Stimulated activated memory B cell treated with anti-CD40 and anti-IgM and Interleukin-4, amounts not matched to agents 10 μg/mL and 1 μg/mL and 100 μg/mL, for 72 hours (primary cell): ENCODE data around the gene FOXD2.
"Not testable (repeated sequence)": the region's sequence is repeated elsewhere in the genome, so short reads cannot be mapped to it uniquely, and the experiment has no call there.

ENCODE experiments used
- ATAC-seq: fragments of 150-1000 bp; cut with Tn5 transposase; 2 replicates; pipeline ENCODE4 v1.10.0; 2021
- H3K27ac Mint-ChIP-seq: one replicate; pipeline ENCODE4 v1.8.0; 2022; ENCODE audit warnings: mild to moderate bottlenecking, mixed read lengths
- H3K27me3 Mint-ChIP-seq: one replicate; pipeline ENCODE4 v1.8.0; 2022; ENCODE audit warnings: mixed read lengths
- H3K36me3 Mint-ChIP-seq: one replicate; pipeline ENCODE4 v1.8.0; 2022; ENCODE audit warnings: mixed read lengths
- H3K4me1 Mint-ChIP-seq: one replicate; pipeline ENCODE4 v1.8.0; 2022; ENCODE audit warnings: mixed read lengths
- H3K4me3 Mint-ChIP-seq: one replicate; pipeline ENCODE4 v1.8.0; 2022; ENCODE audit warnings: mild to moderate bottlenecking, moderate library complexity, mixed read lengths
- H3K9me3 Mint-ChIP-seq: one replicate; pipeline ENCODE4 v1.8.0; 2022; ENCODE audit warnings: mixed read lengths

FOXD2 gene

GRCh38 chr1:47442202-47442601 is 4.4 kb downstream of the FOXD2 start:
- H3K27me3 Mint-ChIP-seq: no peaks in the 10 kb centered on the region
- no peak overlapping the region for H3K4me3 Mint-ChIP-seq
- H3K9me3 Mint-ChIP-seq: no peaks in the 10 kb centered on the region
- no peak overlapping the region for H3K27ac Mint-ChIP-seq
- H3K4me1 Mint-ChIP-seq: peaks cover 11% of the 10 kb centered on the region
- ATAC-seq: no peak
- no peaks in the 10 kb centered on the region for H3K36me3 Mint-ChIP-seq

DNA sequence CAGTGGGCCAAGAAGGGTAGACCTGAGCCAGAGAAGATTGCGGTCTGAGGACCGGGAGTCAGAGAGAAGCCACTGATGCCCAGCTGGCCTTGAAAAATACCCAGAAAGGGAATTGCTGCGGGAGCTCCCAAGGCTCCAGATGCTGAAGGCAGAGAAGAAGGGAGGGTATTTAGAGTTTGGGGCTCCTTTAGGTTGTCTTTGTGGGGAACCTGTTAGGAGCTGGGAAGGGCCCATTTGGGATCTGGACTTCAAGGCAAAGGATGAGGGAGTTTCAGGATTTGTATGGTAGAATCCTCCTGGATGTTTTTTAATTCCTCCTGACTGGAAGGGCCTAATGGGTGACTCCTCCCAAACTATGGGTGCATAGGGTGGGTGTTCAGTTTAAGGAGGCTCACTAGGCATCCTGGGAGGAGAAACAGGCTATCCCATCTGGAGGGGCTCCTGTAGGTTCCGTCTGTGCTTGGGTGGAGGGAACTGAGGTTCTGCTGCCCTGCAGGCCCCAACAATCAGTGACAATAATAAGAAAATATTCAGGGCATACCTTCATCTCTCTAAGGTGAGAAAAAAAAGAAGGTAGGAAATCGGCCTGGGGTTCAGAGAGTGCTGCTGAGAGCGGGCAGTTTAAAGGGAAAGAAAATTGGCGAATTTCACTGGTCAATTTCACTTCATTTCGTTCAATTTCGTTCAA is 5.1 kb downstream of the FOXD2 start:
- H3K9me3 Mint-ChIP-seq: no peaks in the 10 kb centered on the region
- H3K27me3 Mint-ChIP-seq: no peaks in the 10 kb centered on the region
- no peak overlapping the region for H3K27ac Mint-ChIP-seq
- H3K4me1 Mint-ChIP-seq: peaks cover 11% of the 10 kb centered on the region
- H3K36me3 Mint-ChIP-seq: no peaks in the 10 kb centered on the region
- no peak for ATAC-seq
- no peak overlapping the region for H3K4me3 Mint-ChIP-seq

GRCh38 chr1:47443530-47444296 is 5.9 kb downstream of the FOXD2 start:
- H3K9me3 Mint-ChIP-seq: no peaks in the 10 kb centered on the region
- H3K4me3 Mint-ChIP-seq: no peak overlapping the region
- ATAC-seq: no peak
- no peaks in the 10 kb centered on the region for H3K27me3 Mint-ChIP-seq
- H3K36me3 Mint-ChIP-seq: no peaks in the 10 kb centered on the region
- H3K4me1 Mint-ChIP-seq: peaks cover 11% of the 10 kb centered on the region
- no peak overlapping the region for H3K27ac Mint-ChIP-seq

- H3K4me1 Mint-ChIP-seq: peaks cover 11% of the 10 kb centered on the region
- peak overlapping the region; percentile 47 for H3K4me3 Mint-ChIP-seq
- H3K27ac Mint-ChIP-seq: no peak overlapping the region
- H3K27me3 Mint-ChIP-seq: no peaks in the 10 kb centered on the region
- H3K9me3 Mint-ChIP-seq: no peaks in the 10 kb centered on the region
- H3K36me3 Mint-ChIP-seq: no peaks in the 10 kb centered on the region
- no peak for ATAC-seq
Observed at GRCh38 chr1:47444297-47444561, 6.4 kb downstream of the FOXD2 start.

DNA sequence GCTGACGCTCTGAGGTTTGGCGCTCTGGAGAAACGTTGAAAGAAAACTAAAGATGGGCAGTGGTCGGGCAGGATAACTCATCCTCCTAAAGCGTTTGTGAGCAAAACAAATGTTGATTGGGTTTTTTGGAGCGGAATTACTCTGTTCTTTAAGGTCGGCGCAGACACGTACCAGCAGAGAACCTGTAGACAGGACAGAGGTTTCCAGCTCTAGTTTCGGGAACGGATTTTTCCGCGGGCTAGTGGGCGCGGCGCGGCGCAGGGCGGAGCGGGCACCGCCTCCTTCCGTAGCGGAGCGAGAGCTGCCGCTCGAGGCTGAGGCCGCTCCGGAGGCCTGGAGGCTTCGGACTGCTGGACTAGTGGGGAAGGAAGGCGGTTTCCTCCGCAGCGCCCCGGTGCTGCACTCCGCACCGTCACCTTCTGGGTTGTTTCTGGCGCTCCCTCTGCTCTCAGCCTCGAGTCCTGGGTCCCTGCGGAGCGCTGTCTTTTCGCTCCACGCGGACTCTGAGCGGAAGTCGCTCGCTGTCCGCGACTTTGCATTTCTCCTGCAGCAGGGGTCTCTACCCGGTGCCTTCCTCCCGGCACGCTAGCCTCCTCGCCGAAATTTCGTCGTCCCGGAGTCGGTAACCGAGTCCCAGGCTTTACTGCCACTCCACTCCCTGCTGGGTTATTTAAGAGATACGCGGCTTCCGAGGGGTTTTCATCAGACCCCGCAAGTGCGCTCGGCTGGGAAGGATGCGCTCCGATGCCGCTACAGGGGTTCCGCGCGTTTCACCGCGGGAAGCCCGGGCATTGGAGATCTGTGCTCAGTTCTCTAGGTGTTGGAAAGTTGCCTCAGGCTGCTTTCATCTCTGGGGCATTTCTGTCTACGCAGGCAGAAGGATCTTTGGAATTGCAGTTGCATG is 7.0 kb downstream of the FOXD2 start:
- H3K36me3 Mint-ChIP-seq: no peaks in the 10 kb centered on the region
- H3K9me3 Mint-ChIP-seq: no peaks in the 10 kb centered on the region
- no peak for ATAC-seq
- no peak overlapping the region for H3K27ac Mint-ChIP-seq
- no peaks in the 10 kb centered on the region for H3K27me3 Mint-ChIP-seq
- H3K4me3 Mint-ChIP-seq: peak overlapping the region; percentile 47
- peaks cover 11% of the 10 kb centered on the region for H3K4me1 Mint-ChIP-seq

DNA sequence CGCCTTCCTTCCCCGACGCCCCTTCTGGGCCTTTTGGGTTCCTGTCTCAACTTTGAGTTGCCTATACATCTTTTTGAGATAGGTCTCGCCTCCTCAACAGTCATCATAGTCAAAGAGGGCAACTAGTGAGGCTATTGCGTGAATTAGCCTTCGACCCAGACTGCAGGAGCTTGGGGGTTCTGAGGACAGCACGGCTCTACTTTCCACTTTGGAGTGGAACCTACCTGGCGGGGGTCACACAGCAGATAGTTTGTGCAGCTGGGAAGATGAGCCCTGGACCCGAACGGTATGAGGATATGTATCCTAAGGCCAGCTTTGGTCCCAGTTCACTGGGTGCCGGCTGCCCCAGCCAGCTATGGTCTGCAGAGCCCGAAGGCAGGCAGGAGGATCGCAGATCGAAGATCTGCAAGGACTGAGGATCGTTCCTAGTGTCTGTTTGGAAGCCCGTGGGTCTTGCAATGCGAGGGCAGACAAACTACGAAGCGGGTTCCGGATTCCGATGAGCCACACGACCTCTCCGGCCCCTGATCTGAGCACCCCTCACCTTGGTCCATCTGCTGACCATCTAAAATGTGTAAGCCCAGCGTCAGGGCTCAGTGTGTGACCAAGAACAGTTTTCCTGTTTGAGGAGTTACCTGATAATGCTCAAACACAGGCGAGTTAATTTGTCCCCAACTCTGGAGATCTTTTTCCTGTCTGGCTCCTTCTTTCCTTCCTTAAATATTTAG is 8.1 kb downstream of the FOXD2 start:
- Mint-ChIP-seq H3K36me3 (no peaks in the 10 kb centered on the region), H3K4me1 (peaks cover 11% of the 10 kb centered on the region), H3K27ac (no peak overlapping the region), H3K27me3 (no peaks in the 10 kb centered on the region), H3K4me3 (no peak overlapping the region), H3K9me3 (no peaks in the 10 kb centered on the region)
- no peak for ATAC-seq

GRCh38 chr1:47448462-47449222 is 10.8 kb downstream of the FOXD2 start:
- no peaks in the 10 kb centered on the region for H3K9me3 Mint-ChIP-seq
- H3K36me3 Mint-ChIP-seq: no peaks in the 10 kb centered on the region
- no peak overlapping the region for H3K27ac Mint-ChIP-seq
- H3K4me1 Mint-ChIP-seq: peaks cover 11% of the 10 kb centered on the region
- ATAC-seq: no peak
- H3K4me3 Mint-ChIP-seq: no peak overlapping the region
- no peaks in the 10 kb centered on the region for H3K27me3 Mint-ChIP-seq

DNA sequence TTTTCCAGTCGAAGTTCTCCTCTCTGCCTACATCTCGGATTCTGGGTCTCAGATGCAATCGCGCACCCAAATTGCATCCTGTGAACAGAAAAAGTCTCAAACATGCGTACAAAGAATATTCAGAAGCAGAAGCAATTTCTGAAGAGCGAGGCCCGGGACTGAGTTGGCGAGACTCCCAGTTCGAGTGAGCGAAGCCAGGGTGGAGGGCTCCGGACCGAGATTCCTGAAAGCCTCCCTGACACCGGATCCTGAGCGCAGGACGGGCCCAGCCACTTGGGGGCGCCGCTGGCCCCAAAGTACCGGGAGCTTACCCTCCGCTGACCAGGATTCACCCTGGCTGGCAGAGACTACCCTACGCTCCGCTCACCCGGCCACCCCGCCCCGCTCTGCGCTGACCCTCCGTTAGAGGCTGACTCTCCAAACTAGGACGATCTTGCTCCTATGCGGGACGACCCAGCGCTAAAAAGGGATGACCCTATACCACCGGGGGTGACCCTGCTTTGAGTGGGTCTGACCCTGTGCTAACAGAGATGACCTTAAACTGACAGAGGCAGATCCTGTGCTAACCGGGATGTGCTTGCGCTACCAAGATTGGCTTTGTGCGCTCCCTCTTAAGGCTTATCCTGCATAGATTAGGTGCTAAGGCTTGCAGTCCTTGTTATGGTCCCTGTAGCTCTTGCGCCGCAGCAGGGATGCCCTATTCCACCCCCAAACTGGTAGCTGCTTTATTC is 12.1 kb downstream of the FOXD2 start:
- no peak overlapping the region for H3K27ac Mint-ChIP-seq
- H3K9me3 Mint-ChIP-seq: no peaks in the 10 kb centered on the region
- H3K36me3 Mint-ChIP-seq: no peaks in the 10 kb centered on the region
- H3K4me3 Mint-ChIP-seq: no peak overlapping the region
- H3K4me1 Mint-ChIP-seq: peaks cover 4% of the 10 kb centered on the region
- peaks cover 3% of the 10 kb centered on the region for H3K27me3 Mint-ChIP-seq
- ATAC-seq: no peak

DNA sequence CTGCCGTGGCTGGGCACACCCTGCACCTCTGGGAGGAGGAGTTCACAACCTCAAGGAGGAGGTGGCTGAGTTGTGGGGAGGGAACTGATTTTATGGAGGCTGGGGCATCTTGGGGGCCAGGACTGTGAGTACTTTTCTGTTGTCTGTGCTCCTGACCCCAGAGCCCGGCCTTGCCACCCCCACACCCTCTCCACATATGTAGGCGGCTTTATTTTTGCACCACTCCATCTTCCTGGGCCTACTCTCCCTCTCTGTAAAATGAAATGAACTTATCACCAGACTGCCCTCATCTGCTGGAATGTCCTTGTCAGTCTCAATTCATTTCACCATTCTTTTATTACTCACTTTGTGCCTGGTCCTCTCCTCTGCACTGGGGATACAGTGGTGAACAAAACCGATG is 12.8 kb downstream of the FOXD2 start:
- H3K36me3 Mint-ChIP-seq: no peaks in the 10 kb centered on the region
- peaks cover 9% of the 10 kb centered on the region for H3K27me3 Mint-ChIP-seq
- H3K27ac Mint-ChIP-seq: no peak overlapping the region
- ATAC-seq: no peak
- no peak overlapping the region for H3K4me3 Mint-ChIP-seq
- no peaks in the 10 kb centered on the region for H3K4me1 Mint-ChIP-seq
- no peaks in the 10 kb centered on the region for H3K9me3 Mint-ChIP-seq

DNA sequence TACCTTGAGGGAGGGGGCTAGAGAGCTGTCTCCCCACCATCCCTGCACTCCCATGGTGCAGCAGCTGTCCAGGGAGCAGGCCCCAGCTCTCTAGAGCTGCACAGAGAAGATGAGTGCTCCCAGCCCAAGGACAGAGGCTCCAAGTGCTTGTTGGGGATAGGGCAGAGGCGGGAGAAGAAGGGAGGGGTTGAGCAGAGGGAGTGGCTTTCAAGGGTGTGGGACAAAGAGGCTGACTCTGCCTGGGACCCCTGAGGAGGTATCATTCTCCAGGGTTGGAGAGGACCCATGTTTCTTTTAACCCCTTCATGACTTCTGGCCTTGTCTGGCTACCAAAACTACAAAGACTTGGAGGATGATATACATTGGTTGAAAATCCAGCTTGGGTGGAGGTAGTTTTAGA is 14.6 kb downstream of the FOXD2 start:
- no peaks in the 10 kb centered on the region for H3K36me3 Mint-ChIP-seq
- H3K27ac Mint-ChIP-seq: no peak overlapping the region
- peaks cover 15% of the 10 kb centered on the region for H3K27me3 Mint-ChIP-seq
- H3K9me3 Mint-ChIP-seq: no peaks in the 10 kb centered on the region
- H3K4me3 Mint-ChIP-seq: no peak overlapping the region
- ATAC-seq: no peak
- no peaks in the 10 kb centered on the region for H3K4me1 Mint-ChIP-seq

GRCh38 chr1:47453910-47454309 is 16.1 kb downstream of the FOXD2 start:
- not testable (repeated sequence) for H3K36me3 Mint-ChIP-seq, H3K4me1 Mint-ChIP-seq, H3K4me3 Mint-ChIP-seq, ATAC-seq, H3K27ac Mint-ChIP-seq, H3K9me3 Mint-ChIP-seq
- peaks cover 30% of the 10 kb centered on the region for H3K27me3 Mint-ChIP-seq

GRCh38 chr1:47456250-47456649 is 18.4 kb downstream of the FOXD2 start:
- H3K27me3 Mint-ChIP-seq: peaks cover 36% of the 10 kb centered on the region
- ATAC-seq: no peak

GRCh38 chr1:47457547-47457946 is 19.7 kb downstream of the FOXD2 start:
- not testable (repeated sequence) for H3K9me3 Mint-ChIP-seq, H3K27ac Mint-ChIP-seq, H3K4me1 Mint-ChIP-seq

More at GRCh38 chr1:47456250-47456649, 18.4 kb downstream of the FOXD2 start:
- H3K4me3 Mint-ChIP-seq: no peak overlapping the region
- H3K36me3 Mint-ChIP-seq: no peaks in the 10 kb centered on the region
- no peaks in the 10 kb centered on the region for H3K4me1 Mint-ChIP-seq
- no peaks in the 10 kb centered on the region for H3K9me3 Mint-ChIP-seq
- no peak overlapping the region for H3K27ac Mint-ChIP-seq

DNA sequence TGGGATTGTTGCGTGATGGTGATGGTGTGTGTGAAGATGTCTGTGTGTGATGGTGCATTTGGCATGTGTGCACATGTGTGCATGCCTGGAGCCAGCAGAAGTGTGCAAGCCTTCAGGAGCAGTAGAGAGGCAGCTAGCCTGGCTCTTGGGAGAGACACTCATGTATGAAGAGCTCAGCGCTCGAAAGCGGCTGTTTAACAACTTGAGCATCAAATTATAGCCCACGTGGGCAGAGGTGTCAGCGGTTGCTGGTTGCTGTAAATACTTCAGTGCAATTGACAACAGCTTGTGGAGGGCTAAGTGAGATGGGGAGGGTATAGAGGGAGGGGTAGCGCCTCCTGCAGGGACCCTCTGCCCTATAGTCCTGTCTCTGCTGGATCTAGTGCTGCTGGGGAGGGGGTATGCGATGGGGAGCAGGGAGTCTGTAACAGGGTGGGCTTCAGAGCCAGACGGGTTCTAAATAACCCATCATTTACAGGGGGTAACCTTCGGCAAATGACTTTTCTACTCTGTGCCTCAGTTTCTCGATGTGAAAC is 21.5 kb downstream of the FOXD2 start:
- ATAC-seq: no peak
- Mint-ChIP-seq H3K9me3 (no peaks in the 10 kb centered on the region), H3K4me1 (no peaks in the 10 kb centered on the region), H3K36me3 (no peaks in the 10 kb centered on the region), H3K4me3 (no peak overlapping the region), H3K27me3 (peaks cover 56% of the 10 kb centered on the region), H3K27ac (no peak overlapping the region)

More at GRCh38 chr1:47457547-47457946, 19.7 kb downstream of the FOXD2 start:
- H3K36me3 Mint-ChIP-seq, ATAC-seq, H3K4me3 Mint-ChIP-seq: not testable (repeated sequence)
- H3K27me3 Mint-ChIP-seq: peaks cover 42% of the 10 kb centered on the region
